GM12865 (cell line): Measurements from ENCODE around the gene UFSP1.
"Not testable (repeated sequence)": the region's sequence is repeated elsewhere in the genome, so short reads cannot be mapped to it uniquely, and the experiment has no call there.

Source experiments
- DNase-seq: peaks from one replicate; pipeline ENCODE4 v3.0.0; 2010; ENCODE audit warnings: low read depth
- H3K4me3 ChIP-seq: 2 replicates; pipeline ENCODE4 v1.5.1; 2011; ENCODE audit warnings: mild to moderate bottlenecking, low read depth, low read length, control low read depth
- TF ChIP-seq, protein P1 (sequence below): IDR thresholded peaks from 2 replicates; pipeline ENCODE4 v1.5.1; 2011; ENCODE audit warnings: low read length, control low read depth, low read depth, inconsistent platforms; ENCODE audit not compliant: insufficient read depth; ENCODE audit errors: missing control alignments

UFSP1 gene

DNA sequence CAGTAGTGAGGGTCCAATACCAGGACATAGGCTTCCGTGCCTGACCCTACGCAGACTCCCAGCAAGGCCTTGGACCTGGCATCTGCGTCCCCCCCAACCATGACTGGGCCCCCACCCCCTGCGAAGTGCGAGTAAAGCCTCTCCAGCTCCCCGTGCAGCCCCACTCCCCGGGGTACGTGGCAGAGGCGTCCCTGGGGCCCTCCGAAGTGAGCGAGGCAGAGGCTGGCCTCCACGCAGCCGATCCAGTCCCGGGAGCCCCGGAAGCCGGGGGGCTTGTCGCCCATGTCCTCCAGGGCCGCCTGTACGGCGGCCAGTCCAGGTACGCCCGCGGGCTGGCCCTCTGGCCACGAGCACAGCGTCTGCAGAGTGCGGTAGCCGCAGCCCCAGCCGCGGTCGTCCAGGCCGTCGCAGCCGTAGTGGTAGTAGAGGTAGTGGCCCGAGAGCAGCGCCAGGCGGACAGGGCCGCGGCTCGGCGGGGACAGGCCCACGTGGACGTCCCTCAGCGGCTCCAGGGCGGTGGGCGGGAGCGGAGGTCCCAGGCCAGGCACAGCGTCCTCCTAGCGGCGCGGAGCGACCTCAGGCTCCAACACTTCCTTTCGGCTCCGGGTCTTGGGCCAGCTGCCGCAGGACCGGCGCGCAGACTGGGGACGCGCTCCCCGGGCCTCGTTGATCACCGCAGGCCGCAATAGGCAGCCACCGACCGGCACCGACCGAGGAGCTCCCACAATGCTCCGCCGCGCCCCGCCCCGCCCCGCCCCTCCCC, at the start of gene UFSP1:
UFSP1 (minus strand) TSS at position 728 of the 763 bp plus-strand sequence; CDS start at position 284, 444 bp downstream.
- peak within 1 kb of the TSS; percentile 80 for H3K4me3 ChIP-seq
- no peak for DNase-seq
- TF ChIP-seq, protein P1, sequence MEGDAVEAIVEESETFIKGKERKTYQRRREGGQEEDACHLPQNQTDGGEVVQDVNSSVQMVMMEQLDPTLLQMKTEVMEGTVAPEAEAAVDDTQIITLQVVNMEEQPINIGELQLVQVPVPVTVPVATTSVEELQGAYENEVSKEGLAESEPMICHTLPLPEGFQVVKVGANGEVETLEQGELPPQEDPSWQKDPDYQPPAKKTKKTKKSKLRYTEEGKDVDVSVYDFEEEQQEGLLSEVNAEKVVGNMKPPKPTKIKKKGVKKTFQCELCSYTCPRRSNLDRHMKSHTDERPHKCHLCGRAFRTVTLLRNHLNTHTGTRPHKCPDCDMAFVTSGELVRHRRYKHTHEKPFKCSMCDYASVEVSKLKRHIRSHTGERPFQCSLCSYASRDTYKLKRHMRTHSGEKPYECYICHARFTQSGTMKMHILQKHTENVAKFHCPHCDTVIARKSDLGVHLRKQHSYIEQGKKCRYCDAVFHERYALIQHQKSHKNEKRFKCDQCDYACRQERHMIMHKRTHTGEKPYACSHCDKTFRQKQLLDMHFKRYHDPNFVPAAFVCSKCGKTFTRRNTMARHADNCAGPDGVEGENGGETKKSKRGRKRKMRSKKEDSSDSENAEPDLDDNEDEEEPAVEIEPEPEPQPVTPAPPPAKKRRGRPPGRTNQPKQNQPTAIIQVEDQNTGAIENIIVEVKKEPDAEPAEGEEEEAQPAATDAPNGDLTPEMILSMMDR, result no peak

DNA sequence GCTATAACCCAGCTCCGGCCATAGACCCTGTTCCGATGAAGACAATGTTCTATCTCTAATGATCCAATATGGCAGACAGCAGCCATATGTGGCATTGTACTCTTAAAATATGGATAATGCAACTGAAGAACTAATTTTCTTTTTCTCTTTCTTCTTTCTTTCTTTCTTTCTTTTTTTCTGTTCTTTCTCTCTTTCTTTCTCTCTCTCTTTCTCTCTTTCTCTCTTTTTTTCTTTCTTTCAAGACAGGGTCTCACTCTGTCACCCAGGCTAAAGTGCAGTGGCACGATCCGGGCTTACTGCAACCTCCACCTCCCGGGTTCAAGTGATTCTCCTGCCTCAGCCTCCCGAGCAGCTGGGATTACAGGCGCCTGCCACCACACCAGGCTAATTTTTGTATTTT, 46.7 kb upstream of the UFSP1 start:
- H3K4me3 ChIP-seq, DNase-seq: not testable (repeated sequence)

- not testable (repeated sequence) for DNase-seq, H3K4me3 ChIP-seq
These were observed 45.9 kb upstream of the UFSP1 start for GRCh38 chr7:100935381-100935780.

DNA sequence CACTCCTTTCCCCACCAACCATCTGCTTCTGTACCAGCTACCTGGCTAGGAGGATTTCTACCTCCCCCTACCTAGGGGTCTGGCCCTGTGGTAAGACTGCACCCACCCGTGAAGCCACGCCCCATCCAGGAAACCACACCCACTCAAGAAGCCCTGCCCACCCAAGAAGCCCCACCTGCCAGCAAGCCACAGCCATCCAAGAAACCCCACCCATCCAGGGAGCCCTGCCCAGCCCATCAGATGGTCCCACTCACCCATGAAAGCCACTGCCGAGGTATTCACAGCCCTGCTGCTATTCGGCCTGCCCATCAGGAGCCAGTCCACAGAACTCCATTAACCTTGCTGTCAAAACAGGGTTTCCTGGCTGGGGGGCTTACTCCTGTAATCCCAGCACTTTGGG, 44.2 kb upstream of the UFSP1 start:
- DNase-seq, result no peak
- TF ChIP-seq, protein P1, result no peak
- H3K4me3 ChIP-seq, result no peak overlapping the region

DNA sequence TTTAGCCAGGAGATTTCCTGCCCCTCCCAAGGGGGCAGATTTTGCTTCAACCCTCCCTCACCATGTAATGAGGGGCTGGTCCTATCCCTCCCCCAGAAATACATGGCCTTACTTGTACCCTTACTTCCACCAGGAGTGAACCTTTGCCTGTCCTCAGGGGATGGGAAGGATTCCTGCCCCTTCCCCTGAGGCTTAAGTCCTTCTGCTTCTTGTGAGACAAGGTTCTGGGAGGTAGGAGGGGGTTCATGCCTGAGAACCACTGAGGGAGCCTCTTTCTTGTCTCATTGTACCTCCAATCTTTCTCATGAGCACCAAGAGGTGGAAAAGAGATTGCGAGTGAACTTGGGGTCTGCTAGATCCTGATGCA, 40.3 kb upstream of the UFSP1 start:
- no peak for DNase-seq
- no peak overlapping the region for H3K4me3 ChIP-seq
- TF ChIP-seq, protein P1, result no peak

- not testable (repeated sequence) for DNase-seq, H3K4me3 ChIP-seq
These were observed 34.1 kb upstream of the UFSP1 start for GRCh38 chr7:100923616-100924015.

GRCh38 chr7:100921039-100921438, 31.5 kb upstream of the UFSP1 start:
- TF ChIP-seq, protein P1, result no peak
- DNase-seq, result no peak
- no peak overlapping the region for H3K4me3 ChIP-seq

GRCh38 chr7:100919779-100920437, 30.4 kb upstream of the UFSP1 start:
- H3K4me3 ChIP-seq, DNase-seq: not testable (repeated sequence)

GRCh38 chr7:100919335-100919734, 29.8 kb upstream of the UFSP1 start:
- not testable (repeated sequence) for DNase-seq, H3K4me3 ChIP-seq
